Measurements from ENCODE around the gene EREG.

Gene EREG

GRCh38 chr4:74344031-74344430 lies 20.9 kb upstream of the EREG start:
- DNase-seq (ENCODE audit: low read depth), result no peak

GRCh38 chr4:74353858-74354257 lies 11.1 kb upstream of the EREG start:
- DNase-seq (ENCODE audit: low read depth), result no peak

GRCh38 chr4:74357965-74358364 lies 7.0 kb upstream of the EREG start:
- DNase-seq (ENCODE audit: low read depth), result no peak

- no peak for DNase-seq (ENCODE audit: low read depth)
Measured at GRCh38 chr4:74361671-74362070, 3.3 kb upstream of the EREG start.

- DNase-seq (ENCODE audit: low read depth), result no peak
Measured at GRCh38 chr4:74362347-74362746, 2.6 kb upstream of the EREG start.

- no peak for DNase-seq (ENCODE audit: low read depth)
Measured at GRCh38 chr4:74364256-74364651, 691 bp upstream of the EREG start.

- DNase-seq (ENCODE audit: low read depth), result no peak
Measured at GRCh38 chr4:74365761-74366160, 816 bp downstream of the EREG start.

- no peak for DNase-seq (ENCODE audit: low read depth)
Measured at GRCh38 chr4:74366367-74366911, 1.5 kb downstream of the EREG start.

GRCh38 chr4:74367656-74368290 lies 2.8 kb downstream of the EREG start:
- no peak for DNase-seq (ENCODE audit: low read depth)

- DNase-seq (ENCODE audit: low read depth), result no peak
Measured at GRCh38 chr4:74368596-74368995, 3.7 kb downstream of the EREG start.

- no peak for DNase-seq (ENCODE audit: low read depth)
Measured at GRCh38 chr4:74369855-74370254, 4.9 kb downstream of the EREG start.

- DNase-seq (ENCODE audit: low read depth), result no peak
Measured at GRCh38 chr4:74370912-74371311, 6.0 kb downstream of the EREG start.

- no peak for DNase-seq (ENCODE audit: low read depth)
Measured at GRCh38 chr4:74374128-74374527, 9.2 kb downstream of the EREG start.

- no peak for DNase-seq (ENCODE audit: low read depth)
Measured at GRCh38 chr4:74374561-74375327, 9.8 kb downstream of the EREG start.

- DNase-seq (ENCODE audit: low read depth), result no peak
Measured at GRCh38 chr4:74375824-74376426, 11.0 kb downstream of the EREG start.

GRCh38 chr4:74376888-74377483 lies 12.0 kb downstream of the EREG start:
- no peak for DNase-seq (ENCODE audit: low read depth)

- no peak for DNase-seq (ENCODE audit: low read depth)
Measured at GRCh38 chr4:74377714-74378113, 12.8 kb downstream of the EREG start.

GRCh38 chr4:74378573-74378972 lies 13.6 kb downstream of the EREG start:
- no peak for DNase-seq (ENCODE audit: low read depth)

GRCh38 chr4:74379912-74380311 lies 15.0 kb downstream of the EREG start:
- no peak for DNase-seq (ENCODE audit: low read depth)

- no peak for DNase-seq (ENCODE audit: low read depth)
Measured at GRCh38 chr4:74385386-74385785, 20.4 kb downstream of the EREG start.

- DNase-seq (ENCODE audit: low read depth), result no peak
Measured at GRCh38 chr4:74386159-74386558, 21.2 kb downstream of the EREG start.

GRCh38 chr4:74387790-74388189 lies 22.8 kb downstream of the EREG start:
- no peak for DNase-seq (ENCODE audit: low read depth)

GRCh38 chr4:74389494-74389893 lies 24.5 kb downstream of the EREG start:
- no peak for DNase-seq (ENCODE audit: low read depth)
